ENCODE data around the gene ELOB. TPM values are rescaled to one million over a fixed set of nuclear protein-coding genes. Genes with fewer than 3 reads are reported as not detected.

Gene ELOB
- total RNA-seq, 1 donor from 2014 or later, result 1,184 TPM

DNA sequence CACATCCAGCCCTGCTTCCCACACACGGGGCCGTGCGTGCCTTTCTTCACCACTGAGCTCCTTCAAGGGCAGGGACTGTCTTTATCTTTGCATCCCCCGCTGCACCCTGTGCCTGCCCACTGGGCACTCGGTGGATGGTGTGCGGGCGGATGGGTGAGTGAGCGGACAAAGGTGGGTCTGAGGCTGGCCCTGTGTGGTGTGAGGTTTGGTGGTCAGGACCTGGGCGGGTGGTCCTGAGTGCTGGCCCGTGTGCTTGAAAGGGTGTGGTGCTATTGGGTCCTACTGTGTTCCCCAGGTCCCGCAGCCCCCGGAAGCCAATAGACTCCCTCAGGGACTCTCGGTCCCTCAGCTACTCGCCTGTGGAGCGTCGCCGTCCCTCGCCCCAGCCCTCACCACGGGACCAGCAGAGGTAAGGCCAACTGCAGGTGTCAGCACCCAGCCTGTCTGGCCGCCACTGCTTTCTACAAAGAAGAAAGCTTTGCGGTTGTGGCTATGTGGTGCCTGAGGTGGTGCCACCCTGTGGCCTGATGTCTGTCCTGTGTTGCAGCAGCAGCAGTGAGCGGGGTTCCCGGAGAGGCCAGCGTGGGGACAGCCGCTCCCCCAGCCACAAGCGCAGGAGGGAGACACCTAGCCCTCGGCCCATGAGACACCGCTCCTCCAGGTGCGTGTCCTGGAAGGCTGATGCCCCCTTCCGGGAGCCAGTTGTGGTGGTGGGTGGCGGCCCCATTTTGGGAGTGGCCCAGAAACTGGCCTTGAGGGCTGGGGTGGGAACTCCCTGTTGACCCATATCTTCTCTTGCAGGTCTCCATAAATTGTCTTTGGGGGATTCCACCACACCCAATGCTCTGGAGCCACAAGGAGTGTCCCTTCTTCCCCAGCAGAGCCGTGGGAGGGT, 6.8 kb downstream of the ELOB start:
- DNase-seq (ENCODE audit: low spot score in 2 of 2), result no peak
- Histone ChIP-seq H3K27me3 (no peaks in the 10 kb centered on the region), H3K36me3 (peaks cover 82 to 83% of the 10 kb centered on the region in 2 donors), H3K27ac (no peak overlapping the region), H3K4me1 (peaks cover 0 to 2% of the 10 kb centered on the region in 2 donors), H3K4me3 (no peak overlapping the region), H3K9me3 (no peaks in the 10 kb centered on the region)
- intact Hi-C loops (cut with DNase I), result loop anchor here (10.0 kb wide), 1 partner anchor 256 kb away; the partner anchor contains the start of gene ATP6V0C
- TF ChIP-seq, protein P1, sequence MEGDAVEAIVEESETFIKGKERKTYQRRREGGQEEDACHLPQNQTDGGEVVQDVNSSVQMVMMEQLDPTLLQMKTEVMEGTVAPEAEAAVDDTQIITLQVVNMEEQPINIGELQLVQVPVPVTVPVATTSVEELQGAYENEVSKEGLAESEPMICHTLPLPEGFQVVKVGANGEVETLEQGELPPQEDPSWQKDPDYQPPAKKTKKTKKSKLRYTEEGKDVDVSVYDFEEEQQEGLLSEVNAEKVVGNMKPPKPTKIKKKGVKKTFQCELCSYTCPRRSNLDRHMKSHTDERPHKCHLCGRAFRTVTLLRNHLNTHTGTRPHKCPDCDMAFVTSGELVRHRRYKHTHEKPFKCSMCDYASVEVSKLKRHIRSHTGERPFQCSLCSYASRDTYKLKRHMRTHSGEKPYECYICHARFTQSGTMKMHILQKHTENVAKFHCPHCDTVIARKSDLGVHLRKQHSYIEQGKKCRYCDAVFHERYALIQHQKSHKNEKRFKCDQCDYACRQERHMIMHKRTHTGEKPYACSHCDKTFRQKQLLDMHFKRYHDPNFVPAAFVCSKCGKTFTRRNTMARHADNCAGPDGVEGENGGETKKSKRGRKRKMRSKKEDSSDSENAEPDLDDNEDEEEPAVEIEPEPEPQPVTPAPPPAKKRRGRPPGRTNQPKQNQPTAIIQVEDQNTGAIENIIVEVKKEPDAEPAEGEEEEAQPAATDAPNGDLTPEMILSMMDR (IDR thresholded peaks at IDR 0.05), result no peak

DNA sequence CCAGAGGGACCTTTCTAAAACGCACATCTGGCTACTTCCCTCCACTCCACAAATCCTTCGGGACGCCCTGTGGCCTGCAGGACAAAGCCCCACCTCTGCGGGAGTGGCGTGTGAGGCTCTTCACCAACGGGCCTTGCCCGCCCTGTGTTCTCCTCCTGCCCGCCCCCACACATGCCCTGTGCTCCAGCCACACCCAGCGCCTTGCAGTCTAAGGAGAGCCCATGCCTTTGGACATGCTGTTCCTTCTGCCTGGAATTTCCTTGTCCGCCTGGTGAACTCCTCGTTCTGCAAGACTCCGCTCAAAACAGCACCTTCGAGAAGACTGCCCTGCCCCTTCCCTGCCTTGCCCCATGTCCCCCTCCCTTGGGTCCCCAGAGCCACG, 7.4 kb downstream of the ELOB start:
- peaks cover 84 to 88% of the 10 kb centered on the region in 2 donors for H3K36me3 ChIP-seq

DNA sequence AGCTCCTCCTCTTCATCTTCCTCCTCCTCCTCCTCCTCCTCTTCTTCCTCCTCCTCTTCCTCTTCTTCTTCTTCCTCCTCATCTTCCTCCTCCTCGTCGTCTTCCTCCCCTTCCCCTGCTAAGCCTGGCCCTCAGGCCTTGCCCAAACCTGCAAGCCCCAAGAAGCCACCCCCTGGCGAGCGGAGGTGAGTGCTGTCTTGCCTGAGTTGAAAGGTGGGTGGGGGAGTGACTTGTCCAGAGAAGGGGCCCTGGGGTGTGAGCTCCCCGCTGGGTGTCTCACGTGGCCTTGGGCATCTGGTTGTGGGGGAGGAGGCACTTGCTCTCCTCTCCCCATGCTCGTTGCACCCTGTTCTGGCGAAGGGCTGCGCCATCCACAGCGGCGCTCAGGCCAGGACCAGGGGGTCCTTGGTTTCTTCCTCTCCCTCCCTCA, 8.0 kb downstream of the ELOB start:
- TF ChIP-seq, protein P1 (IDR thresholded peaks at IDR 0.05), result no peak
- Histone ChIP-seq H3K4me3 (no peak overlapping the region), H3K27ac (no peak overlapping the region), H3K27me3 (no peaks in the 10 kb centered on the region), H3K9me3 (no peaks in the 10 kb centered on the region), H3K36me3 (peaks cover 89 to 91% of the 10 kb centered on the region in 2 donors), H3K4me1 (no peaks in the 10 kb centered on the region)
- intact Hi-C loops (cut with DNase I), result no loop called here
- no peak for DNase-seq (ENCODE audit: low spot score in 2 of 2)

More for the DNA sequence above, 7.4 kb downstream of the ELOB start:
- no peaks in the 10 kb centered on the region for H3K27me3 ChIP-seq
- DNase-seq (ENCODE audit: low spot score in 2 of 2), result no peak
- H3K4me3 ChIP-seq, result no peak overlapping the region
- no peaks in the 10 kb centered on the region for H3K4me1 ChIP-seq
- no peaks in the 10 kb centered on the region for H3K9me3 ChIP-seq
- intact Hi-C loops (cut with DNase I), result loop anchor here (10.0 kb wide), 1 partner anchor 255 kb away; the partner anchor contains the start of gene ATP6V0C
- TF ChIP-seq, protein P1 (IDR thresholded peaks at IDR 0.05), result no peak
- H3K27ac ChIP-seq, result no peak overlapping the region

DNA sequence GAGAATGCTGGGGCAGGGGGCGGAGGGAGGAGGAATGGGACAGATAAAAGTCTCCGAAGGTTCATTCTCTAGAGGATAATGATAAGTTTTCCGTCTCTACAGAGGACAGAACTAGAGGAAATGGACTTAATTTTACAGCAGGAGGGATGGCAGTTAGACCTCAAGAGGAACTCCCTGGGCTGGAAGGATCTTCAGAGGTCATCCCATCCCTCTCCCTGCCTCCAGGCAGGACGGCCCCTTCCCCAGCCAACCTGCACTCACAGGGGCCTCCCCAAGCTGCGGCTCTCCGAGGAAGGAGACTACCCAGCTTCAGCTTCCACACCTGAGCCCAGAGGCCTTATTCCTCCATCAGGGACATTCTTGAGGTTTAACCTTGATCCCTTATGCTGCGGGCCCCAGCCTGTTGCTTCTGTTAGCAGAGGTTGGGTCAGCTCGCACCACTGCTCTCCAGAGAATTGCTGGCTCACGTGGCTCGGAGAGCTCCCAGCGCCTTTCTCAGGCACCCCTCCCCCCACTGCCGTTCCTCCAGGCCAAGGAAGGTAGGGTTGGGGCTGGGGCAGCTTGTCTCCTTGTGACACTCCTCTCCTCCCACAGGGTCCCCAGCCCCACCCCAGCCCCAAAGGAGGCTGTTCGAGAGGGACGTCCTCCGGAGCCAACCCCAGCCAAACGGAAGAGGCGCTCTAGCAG, 8.5 kb downstream of the ELOB start:
- no peaks in the 10 kb centered on the region for H3K27me3 ChIP-seq
- peaks cover 92 to 95% of the 10 kb centered on the region in 2 donors for H3K36me3 ChIP-seq
- H3K4me1 ChIP-seq, result no peaks in the 10 kb centered on the region
- H3K27ac ChIP-seq, result no peak overlapping the region
- H3K9me3 ChIP-seq, result no peaks in the 10 kb centered on the region
- no peak for DNase-seq (ENCODE audit: low spot score in 2 of 2)
- intact Hi-C loops (cut with DNase I), result no loop called here
- no peak overlapping the region for H3K4me3 ChIP-seq
- TF ChIP-seq, protein P1 (IDR thresholded peaks at IDR 0.05), result no peak

DNA sequence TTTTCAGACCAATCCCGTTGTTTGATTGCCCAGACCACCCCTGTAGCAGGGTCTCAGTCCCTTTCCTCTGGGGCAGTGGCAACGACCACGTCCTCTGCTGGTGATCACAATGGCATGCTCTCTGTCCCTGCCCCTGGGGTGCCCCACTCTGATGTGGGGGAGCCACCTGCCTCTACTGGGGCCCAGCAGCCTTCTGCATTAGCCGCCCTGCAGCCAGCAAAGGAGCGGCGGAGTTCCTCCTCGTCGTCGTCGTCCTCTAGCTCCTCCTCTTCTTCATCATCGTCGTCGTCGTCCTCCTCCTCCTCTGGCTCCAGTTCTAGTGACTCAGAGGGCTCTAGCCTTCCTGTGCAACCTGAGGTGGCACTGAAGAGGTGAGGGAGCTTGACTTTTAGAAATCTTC, 9.2 kb downstream of the ELOB start:
- no peaks in the 10 kb centered on the region for H3K27me3 ChIP-seq
- TF ChIP-seq, protein P1 (IDR thresholded peaks at IDR 0.05), result no peak
- no peaks in the 10 kb centered on the region for H3K4me1 ChIP-seq
- DNase-seq (ENCODE audit: low spot score in 2 of 2), result no peak
- peaks cover 92 to 96% of the 10 kb centered on the region in 2 donors for H3K36me3 ChIP-seq
- H3K9me3 ChIP-seq, result no peaks in the 10 kb centered on the region
- intact Hi-C loops (cut with DNase I), result no loop called here
- H3K27ac ChIP-seq, result no peak overlapping the region
- no peak overlapping the region for H3K4me3 ChIP-seq
